GM12874 (cell line): ENCODE results near the gene UBQLN3.

Experiments
- CTCF ChIP-seq: IDR thresholded peaks from 2 replicates; pipeline ENCODE4 v1.5.1; 2011; ENCODE audit warnings: low read depth, mild to moderate bottlenecking, control low read depth, low read length, moderate library complexity; ENCODE audit not compliant: insufficient read depth

The UBQLN3 gene

GRCh38 chr11:5524756-5525155 is 15.0 kb upstream of the UBQLN3 start:
- no peak for TF ChIP-seq CTCF

DNA sequence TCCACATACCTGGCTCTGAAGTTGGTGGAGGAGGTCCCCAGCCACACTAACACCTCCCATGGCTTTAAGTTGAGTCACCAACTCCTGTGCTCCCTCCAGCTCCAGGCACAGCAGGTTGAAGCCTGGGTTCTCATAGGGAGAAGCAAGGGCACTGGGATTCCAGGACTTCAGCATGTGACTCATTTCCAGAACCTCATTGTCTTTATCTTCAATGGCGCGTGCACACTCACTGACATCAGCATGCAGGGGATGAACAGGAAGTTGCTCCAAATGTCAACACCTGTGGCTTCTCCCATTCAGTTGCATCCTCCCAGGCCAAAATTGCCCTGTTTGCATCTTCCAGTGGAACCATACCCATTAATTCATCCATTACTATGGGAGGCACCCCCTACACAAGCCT is 12.6 kb upstream of the UBQLN3 start:
- TF ChIP-seq CTCF, result no peak

GRCh38 chr11:5521540-5521939 is 11.8 kb upstream of the UBQLN3 start:
- TF ChIP-seq CTCF, result no peak

- TF ChIP-seq CTCF, result no peak
Measured at GRCh38 chr11:5516599-5516998, 6.8 kb upstream of the UBQLN3 start, which contains the start of gene UBQLNL. Gene UBQLNL, minus strand, starts transcription at chr11:5516699. Its CDS starts 258 bp downstream, at chr11:5516441.

GRCh38 chr11:5514841-5515240 is 5.1 kb upstream of the UBQLN3 start:
- TF ChIP-seq CTCF, result no peak

DNA sequence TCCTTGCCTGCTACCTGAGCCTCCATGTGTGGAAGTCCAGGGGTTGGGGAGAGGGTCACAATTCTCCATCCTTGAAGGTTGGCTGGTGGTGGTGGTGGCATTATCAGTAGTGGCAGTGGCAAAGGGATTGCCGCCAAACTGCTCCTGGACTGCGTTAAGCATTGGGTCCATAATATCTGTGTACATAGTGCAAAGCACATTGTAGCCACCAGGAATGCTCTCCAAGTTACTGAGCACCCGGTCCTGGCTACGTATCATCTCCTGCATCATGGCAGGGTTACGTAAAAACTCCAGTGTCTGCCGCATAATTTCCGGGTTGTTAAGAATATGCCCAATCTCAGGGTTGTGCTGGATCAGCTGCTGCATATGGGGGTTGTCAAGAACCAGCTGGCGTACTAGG is 1.2 kb downstream of the UBQLN3 start:
- TF ChIP-seq CTCF, result no peak

DNA sequence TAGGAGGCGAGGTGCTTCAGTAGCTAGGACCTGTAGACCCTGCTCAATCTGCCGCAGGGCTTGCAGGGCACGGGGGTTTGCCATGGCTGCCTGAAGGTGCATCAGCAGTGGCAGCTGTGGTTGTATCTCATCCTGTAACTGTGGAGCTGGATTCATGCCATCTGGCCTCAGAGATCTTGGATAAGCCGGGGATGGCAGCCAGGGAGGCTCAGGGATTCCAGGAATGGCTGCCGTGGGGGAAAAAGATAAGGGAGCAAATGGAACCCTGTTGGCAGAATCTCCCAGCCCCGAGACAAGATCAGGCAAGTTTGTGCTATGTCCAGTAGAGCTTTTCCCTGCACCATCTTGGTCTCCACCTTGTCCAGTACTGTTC is 1.8 kb downstream of the UBQLN3 start:
- no peak for TF ChIP-seq CTCF
